NCI-H2107 treated with DMSO at 0.1 percent for 48 hours (cell line): ENCODE measurements around the gene ZAP70.
"Not testable (repeated sequence)": the region's sequence is repeated elsewhere in the genome, so short reads cannot be mapped to it uniquely, and the experiment has no call there.

Experiments
- DNase-seq: peaks from one replicate; lab custom pipeline; 2025; ENCODE audit not compliant: unreplicated experiment; lab: John Stamatoyannopoulos, UW

Gene ZAP70

DNA sequence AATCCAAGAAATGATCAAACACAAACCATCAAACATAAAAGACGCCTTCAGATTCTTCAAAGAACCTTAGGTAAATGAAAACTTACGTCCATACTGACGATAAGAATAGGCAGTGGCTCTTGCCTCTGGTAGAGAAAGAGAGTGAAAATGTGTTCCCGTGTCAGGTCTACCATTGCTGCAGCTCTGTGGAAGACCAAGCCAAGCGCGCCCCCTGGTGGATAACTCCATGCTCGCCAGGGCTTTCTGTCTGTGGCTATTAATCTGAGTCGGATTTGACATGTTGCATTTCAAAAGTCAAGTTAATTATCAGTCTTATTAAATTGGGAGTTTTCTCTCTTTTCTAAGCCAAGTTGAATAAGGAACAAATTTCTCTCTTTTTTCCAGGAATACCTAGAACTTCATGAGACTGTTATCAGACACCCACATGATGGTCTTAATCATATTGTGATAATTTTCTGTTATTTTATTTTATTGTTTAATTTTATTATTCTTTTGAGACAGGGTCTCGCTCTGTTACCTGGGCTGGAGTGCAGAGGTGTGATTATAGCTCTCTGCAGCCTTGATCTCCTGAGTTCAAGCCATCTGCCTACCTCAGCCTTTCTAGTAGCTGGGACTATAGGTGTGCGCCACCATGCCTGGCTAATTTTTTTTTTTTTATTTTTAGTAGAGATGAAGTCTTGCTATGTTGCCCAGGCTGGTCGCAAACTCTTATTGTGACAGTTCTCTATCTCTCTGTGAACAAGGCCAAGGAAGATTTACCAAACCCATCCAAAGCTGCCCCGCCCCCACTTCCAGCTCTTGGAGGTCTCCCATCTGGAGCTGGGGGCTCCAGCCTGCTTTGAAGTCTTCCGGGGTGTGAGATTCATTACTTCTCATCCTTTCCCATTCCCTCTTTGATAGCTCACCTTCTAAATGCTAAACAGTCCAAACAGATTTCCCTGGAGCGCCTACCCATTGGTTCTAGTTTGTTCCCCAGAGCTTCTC lies 15.8 kb upstream of the ZAP70 start:
- peak; percentile 86 for DNase-seq

DNA sequence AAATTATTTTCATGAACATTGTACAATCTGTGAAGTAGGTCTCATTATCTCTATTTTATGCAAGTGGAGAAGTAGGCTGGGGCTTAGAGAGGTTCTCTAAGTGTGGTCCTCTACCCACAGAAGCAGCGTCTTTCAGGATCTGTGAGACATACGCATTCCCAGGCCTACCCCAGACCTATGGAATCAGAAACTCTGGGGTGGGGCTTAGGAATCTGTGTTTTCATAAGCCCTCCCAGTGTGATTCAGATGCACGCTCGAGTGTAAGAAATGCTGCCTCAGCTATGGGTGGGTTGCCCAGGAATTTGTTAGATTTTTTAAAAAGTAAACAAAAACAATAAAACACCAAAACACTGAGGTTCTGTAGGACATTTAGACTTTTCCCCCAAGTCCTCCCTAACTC lies 14.8 kb upstream of the ZAP70 start:
- DNase-seq = no peak

DNA sequence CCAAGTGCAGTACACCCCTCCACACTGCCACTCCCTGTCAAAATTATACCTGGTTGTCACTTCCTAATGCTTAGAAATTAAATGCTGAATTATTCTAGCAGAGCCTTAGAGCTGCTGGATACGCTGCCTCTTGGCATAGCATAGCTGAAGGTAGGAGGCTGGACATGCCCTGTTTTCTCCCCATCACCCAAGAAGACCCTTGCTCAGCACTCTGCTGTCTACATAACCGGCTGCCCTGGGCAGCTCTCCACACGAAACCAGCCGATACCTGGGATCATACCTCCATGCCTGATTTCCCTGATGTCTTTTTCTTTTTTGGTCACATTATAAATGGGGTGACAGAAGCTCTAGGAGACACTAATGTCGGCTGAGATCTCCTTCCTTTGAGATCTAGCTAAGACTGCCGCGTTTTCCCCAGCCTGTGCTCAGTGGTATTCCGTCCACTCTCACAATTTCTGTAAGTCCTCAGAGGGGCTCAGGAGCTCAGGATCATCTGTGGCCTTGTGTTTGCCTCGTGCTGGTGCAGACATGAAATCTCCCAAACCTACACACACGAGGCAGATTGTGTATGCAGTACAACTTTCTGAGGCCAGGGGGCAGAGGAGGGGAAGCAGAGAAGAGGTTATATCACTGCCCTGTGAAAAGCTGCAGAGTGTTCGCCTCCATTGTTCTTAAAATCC lies 13.5 kb upstream of the ZAP70 start:
- peak; percentile 74 for DNase-seq

DNA sequence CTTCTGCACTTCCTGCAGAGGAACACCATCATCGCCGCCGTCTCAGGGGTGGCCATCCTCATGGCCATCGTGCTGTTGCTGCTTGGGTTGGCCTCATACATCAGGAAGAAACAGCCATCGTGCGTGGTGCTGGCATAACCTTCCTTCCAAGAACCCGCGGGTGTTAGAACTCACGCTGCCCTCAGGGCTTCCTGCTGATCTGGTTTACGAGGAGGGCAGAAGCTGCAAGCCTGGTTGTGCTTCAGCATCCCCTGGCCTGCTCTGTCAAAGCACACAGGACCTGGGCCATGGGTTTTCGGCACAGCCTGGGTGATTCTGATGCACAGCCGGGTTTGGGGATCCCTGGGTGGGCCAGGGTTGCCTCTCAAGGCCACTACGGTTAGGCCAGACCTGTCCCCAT lies 12.2 kb upstream of the ZAP70 start:
- no peak for DNase-seq

DNA sequence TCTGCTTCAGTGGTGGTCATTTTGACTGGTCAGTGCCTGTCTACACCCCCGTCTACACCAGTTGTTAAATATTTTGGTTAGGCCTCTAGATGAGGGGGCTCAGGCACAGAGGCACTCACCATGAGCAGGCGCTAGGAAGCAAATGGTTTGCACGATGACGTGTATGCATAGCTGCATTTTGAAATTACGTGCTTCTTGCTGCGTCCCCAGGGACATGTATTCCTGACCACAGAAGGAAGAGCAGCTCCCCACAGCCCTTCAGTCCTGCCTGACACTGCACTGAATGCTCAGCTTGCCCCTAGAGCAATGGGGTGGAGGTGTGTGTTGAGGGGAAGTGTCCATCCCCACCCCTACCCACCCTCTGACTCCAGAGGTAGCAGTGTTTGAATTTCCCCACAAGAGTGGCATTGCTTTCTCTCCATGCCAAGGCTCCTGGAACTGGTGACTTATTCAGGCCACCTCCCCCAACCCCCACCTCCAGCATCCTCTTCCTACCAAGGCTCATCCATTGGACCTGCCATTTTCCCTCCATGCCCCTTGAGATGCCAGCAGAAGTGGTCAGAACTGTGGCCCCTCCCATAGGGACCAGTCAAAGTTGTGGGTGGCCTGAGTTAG lies 11.4 kb upstream of the ZAP70 start:
- no peak for DNase-seq

DNA sequence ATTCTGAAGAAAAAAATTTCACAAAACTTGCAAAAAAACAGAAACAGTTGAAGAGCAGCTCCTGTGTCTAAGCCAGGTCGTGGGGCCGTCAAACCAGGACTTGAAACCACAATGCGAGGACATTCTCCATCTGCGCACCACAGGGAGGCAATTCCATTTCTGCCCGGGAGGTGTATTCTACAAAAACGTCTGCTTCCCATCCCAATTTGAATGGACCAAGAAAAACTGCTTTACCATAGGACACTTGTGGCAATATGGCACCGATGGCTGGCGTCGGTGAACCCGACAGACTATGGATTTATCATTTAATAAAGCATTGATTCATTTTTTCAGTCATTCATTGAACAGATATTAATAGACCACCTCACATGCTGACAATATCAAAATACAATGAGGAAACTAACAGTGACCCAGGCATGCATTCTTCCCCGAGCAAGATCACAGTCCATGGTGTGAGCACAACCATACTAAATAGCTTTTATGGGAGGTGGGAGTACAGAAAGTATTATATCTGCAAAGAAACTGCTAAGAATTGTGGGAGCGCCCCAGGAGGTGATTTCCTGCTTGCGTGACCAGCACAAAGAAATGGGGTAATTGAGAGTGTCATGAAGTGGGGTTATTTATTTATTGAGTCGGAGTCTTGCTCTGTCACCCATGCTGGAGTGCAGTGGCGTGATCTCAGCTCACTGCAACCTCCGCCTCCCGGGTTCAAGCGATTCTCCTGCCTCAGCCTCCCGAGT lies 10.5 kb upstream of the ZAP70 start:
- DNase-seq = no peak

DNA sequence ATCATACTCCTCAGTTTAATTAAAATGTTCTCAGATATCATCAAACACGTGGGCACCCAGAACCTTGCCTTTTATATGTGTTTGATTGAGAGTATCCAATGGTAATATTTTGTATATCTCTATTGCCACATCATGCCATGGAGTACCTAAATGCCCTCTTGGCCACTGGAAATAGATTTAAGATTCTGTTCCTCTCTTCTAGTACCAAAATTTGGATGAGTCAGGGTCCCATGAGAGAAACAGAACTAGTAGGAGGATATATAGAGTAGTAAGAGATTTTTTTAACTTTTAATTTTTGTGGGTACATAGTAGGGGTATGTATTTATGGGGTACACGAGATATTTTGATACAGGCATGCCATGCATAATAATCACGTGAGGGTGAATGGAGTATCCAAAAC lies 9.6 kb upstream of the ZAP70 start:
- no peak for DNase-seq

DNA sequence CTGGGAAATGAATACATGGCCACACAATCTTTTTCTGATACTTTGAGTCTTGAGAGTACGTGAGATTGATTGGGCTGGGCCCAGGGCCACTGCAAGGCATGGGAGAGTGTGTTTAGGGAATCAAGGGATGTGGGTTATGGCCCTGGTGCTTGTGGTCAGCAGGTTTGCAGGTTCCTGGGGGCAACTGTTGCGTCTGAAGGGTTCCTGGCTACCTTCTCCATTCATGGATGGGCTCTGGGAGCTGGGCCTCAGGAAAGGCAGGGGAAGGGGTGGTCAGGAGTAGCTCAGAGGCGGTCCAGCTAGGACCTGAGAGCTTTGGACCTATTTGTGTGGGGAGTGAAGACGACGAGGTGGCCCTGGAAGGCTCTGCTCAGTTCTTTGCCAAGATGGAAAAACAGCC lies 8.4 kb upstream of the ZAP70 start:
- DNase-seq = no peak

DNA sequence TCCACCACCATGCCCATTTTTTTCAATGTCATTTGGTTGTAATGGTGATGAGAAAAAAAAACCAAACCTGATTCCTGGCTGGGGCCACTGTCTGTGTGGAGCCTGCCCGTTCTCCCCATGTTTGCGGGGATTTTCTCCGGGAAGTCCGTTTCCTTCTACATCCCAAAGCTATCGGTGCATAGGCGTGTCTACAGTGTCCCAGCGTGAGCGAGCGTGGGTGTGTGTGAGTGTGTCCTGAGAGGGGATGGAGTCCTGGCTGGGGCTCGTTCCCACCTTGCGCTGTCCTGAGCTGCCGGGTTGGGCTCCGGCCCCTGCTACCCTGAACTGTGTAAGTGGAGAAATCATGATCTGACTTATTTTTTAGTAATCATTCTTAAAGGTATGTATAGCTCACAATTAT lies 7.3 kb upstream of the ZAP70 start:
- no peak for DNase-seq

DNA sequence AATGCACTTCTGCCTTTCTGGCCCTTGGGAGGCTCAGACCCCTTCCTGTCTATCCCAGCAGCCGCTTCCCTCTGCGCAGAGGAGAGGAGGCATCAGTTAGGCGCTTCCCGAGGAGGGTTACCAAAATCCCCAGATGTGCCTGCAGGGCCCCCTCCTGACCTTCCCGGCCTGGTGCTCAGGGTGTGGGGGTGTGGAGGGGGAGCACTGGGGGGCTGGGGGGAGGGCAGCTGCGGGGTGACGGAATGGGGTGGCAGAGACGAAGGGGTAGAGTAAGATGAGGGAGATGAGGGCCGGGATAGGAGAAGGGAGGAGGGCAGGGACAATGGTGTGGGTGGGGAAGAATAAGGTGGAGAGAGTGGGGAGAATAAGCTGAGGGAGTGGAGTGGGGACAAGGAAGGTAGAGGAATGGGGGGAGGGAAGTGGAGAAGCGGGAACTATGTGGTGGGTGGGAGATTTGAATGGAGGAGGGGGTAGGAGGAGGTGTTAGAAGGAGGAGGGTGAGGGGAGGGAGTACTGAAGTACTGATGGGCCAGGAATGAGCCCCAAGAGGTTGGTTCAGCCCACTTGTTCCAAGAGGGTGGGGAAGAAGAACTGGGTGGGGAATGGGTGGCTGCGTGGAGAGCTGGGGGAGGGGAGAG lies 6.5 kb upstream of the ZAP70 start:
- no peak for DNase-seq

DNA sequence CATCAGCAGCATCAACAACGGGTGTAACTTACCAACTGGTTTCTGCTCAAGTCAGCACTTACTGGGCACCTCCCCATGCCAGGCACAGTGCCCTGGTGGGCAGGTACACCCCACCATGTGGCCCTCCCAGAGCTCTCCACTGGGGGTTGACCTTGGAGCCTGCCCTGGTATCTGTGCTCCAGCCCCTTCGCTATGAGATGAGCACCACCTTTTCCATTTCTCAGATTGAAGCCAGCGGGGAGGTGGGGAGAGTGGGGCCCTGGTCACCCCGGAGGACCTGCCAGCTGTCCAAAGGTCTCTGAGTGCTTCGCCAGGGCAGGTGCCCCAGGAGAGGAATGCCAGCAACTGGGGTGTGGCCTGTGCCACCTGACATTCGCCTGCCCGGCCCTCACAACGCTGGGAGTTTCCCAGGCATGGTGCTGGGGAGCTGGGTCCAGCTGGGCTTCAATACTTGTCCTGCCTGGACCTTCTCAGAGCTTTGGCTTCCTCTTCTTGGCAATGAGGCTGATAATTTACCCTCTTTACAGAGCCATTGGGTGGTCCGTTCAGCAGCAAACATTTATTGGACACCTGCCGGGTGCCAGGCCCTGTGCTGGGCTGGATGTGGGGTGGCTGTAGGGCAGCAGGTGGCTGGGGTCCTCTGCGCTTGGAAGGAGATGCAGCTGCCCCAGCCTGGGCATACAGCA lies 5.9 kb upstream of the ZAP70 start:
- no peak for DNase-seq

DNA sequence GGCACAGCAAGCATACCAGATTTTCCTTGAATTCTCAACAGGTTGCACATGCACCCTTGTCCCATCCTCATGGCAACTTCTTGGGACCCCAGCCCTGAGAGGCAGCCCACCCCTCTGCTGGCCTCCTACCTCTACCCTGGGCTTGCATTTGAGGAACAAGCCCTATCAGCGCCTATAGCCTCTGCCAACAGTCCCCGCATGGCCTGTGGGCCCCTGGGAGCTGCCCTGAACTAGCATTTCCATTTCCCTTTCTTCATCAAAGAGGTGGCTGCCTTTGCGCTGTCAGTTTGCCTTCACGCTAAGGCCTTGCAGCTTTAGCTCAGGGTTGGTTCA lies 5.4 kb upstream of the ZAP70 start:
- no peak for DNase-seq

DNA sequence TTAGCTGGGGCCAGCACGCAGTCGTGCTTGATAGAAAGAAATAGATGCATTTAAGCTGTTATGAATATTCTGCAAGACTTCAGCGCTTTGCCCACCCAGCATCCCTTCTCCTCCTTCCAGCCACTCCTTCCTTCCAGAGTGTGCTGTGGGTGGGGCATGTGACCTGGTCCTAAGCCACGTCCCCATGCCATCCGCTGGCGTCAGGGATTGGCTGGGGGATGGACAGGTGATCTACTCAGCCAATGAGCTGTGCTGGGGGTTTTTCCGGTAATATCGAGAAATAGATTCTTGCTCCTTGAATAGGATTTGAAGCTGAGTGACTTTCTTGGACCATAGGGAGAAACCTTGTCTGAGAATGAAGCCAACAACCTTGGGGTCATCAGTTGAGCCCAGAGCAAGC lies 4.8 kb upstream of the ZAP70 start:
- no peak for DNase-seq

DNA sequence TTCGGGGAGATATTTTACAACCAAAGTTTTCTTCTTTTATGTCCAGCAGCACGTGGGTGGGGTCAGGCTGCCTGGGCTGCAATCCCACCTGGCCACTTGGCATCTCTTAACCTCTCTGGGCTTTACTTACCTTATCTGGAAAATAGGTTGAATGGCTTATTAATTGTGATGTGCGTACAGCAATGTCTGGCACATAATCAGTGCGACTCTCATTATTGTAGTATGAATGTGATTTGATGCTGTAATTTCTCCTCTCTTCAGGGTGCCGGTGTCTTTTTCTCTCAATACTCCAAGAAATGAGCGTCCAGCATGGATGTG lies 2.0 kb upstream of the ZAP70 start:
- DNase-seq = no peak

DNA sequence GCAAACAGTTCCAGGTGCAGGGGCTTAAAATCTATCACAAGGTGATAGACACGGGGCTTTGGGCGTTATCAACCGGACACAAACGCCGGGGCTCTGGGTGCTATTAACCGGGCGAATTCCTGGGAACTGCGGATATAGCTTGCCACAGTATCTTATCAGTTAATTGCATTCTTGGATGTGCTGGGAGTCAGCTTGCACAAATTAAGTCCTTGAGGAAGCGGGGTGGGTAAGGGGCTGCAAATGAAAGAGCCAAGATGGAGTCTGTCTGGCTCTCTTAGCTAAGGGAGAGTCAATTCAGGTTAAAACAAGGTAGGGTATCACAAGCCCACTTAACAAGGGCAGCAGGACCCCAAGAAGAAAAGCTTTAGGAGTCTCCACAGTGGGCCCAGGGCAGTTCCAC lies 1.2 kb upstream of the ZAP70 start:
- not testable (repeated sequence) for DNase-seq

DNA sequence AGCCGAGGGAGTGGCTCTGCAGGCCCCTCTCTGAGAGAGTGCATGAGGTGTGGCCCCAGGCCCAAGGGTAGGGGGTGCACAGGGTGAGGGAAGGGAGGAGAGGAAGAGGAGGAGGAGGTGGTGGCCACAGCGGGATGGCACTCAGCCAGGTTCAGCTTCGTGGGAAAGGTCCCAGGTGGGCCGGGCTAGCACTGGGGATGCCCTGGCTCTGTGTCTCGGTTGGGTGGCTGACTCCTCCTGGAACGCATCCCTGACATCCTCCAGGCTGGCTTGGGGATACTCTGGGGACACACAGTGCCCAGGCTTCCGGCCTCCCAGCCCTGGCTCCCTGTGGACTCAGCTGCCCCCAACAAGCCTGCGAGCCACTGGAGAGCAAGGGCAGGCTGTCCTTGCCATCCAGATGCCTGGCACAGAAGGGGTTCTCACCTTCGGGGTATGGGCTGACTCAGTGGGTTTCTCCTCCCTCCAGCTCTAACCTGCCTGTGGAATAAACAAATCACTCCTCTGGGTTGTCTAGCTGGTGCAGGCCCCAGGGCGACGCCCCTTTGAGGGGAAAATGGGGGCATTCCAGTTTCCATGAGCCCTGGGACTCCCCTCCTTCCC lies 582 bp upstream of the ZAP70 start:
- DNase-seq = no peak

DNA sequence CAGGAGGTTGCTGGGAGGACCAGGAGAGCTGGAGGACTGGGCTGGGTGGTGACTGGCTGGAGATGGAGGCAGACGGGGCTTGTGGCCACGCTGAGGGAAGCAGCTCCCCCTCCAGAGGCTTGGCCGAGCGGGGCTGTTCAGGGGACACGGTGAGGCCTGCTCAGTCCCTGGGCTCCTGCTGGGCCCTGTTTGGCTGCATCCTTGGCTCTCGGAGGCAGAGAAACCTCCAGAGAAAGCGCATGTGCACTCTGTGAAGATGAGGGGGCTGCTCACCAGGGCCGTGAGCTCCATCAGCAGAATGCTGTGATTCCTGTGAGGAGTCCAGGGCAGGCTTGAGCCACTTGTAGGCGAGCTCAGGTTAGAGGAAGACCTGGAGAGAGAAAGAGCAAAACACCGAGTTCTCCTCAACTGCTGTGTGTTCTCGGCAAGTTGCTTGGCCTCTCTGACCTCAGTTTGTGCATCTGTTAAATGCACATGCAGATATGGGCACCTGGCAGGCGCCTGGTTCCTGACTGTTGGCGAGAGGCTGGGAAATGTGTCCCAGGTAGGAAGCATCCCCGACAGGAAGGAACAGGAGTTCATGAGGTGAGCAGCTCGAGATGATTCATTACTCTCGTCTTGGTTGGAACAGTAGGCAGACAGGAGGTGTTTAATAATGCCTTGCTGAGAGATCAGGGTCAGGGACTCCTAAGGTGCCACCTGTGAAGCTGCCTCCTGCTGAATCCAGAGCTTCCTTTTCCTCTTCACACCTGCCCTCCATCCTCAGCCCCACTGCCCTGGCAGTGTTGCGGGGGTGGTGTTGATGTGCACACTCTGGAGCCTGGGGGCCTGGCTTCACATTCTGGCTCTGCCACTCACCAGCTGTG lies 941 bp downstream of the ZAP70 start:
- DNase-seq = no peak

DNA sequence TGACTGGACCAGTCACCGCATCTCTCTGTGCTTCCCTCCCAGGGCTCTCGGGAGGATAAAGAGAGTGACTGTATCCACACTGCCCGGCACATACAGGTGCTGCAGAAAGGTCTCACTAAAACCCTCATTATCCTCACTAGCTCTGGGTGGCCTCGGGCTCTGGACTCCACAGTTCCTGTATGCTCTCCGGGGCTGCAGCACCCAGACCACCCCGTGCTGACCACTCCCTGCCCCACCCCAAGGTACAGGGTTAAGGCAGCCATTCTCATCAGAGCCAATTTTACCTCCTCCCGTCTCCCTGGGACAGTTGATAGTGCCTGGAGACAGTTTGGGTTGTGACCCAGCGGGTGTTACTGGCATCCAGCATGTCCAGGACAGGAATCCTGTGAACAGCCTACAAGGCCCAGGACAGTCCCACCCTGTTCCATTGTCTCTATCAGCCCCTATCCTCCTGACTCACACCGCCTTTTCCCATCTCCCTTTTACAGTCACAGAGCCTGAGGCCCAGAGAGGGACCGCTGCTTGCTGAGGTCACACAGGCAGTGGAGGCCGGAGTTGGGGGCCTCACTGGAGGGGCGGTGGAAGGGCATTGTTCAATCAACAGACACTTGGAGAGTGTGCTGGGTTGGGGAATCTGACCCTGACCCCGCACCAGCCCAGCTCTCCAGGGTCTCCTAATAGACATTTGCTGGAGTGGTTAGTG lies 1.7 kb downstream of the ZAP70 start:
- DNase-seq = no peak
